NB4 (cell line): ENCODE measurements around the gene CERS2.

Source experiments
- POLR2A ChIP-seq: IDR thresholded peaks from 2 replicates; pipeline ENCODE4 v1.6.1; 2011; ENCODE audit warnings: mild to moderate bottlenecking; ENCODE audit not compliant: insufficient read length; ENCODE audit errors: extremely low read depth
- TF ChIP-seq, protein P1 (sequence below): IDR thresholded peaks from one replicate; pipeline ENCODE4 v1.5.1; 2012; ENCODE audit warnings: low read depth, low read length

DNA sequence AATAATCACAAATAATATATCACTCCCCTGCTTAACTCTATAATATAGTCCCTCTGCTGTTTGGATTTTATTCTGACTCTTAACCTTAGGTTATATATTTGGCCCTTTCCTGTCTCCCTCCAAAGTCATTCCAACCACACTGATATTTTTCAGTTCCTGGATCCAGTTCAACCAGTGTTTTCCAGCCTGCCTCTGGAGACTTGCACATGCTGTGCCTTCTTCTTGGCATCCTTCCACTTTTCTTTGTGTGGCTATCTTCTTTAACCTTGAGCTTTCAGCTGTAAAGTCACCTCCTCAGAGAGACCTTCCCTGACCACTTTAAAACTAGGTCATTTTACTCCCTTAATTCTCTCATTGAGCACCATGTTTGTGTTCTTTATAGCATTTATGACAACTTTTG lies 19.4 kb downstream of the CERS2 start:
- TF ChIP-seq, protein P1, sequence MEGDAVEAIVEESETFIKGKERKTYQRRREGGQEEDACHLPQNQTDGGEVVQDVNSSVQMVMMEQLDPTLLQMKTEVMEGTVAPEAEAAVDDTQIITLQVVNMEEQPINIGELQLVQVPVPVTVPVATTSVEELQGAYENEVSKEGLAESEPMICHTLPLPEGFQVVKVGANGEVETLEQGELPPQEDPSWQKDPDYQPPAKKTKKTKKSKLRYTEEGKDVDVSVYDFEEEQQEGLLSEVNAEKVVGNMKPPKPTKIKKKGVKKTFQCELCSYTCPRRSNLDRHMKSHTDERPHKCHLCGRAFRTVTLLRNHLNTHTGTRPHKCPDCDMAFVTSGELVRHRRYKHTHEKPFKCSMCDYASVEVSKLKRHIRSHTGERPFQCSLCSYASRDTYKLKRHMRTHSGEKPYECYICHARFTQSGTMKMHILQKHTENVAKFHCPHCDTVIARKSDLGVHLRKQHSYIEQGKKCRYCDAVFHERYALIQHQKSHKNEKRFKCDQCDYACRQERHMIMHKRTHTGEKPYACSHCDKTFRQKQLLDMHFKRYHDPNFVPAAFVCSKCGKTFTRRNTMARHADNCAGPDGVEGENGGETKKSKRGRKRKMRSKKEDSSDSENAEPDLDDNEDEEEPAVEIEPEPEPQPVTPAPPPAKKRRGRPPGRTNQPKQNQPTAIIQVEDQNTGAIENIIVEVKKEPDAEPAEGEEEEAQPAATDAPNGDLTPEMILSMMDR = no peak
- no peak for TF ChIP-seq POLR2A
